WTC11 (cell line): Measurements from ENCODE around the gene KDM2A.

Experiments used
- CTCF ChIP-seq: fragments of 200-600 bp; IDR thresholded peaks from 2 replicates; pipeline ENCODE4 v1.8.0; 2022; ENCODE audit warnings: antibody characterized with exemption
- ELF4 ChIP-seq: sonication (generic); formaldehyde crosslinking; IDR thresholded peaks from 2 replicates; pipeline ENCODE4 v1.8.1; 2022; ENCODE audit warnings: low read depth, mild to moderate bottlenecking, moderate library complexity, missing genetic modification reagents
- RORB ChIP-seq: fragments of 250-450 bp; sonication (Bioruptor Pico); IDR thresholded peaks from 2 replicates; pipeline ENCODE4 v1.9.0; 2021; ENCODE audit warnings: mild to moderate bottlenecking
- TEAD4 ChIP-seq: sonication (generic); formaldehyde crosslinking; IDR thresholded peaks from 2 replicates; pipeline ENCODE4 v1.8.0; 2022; ENCODE audit warnings: mild to moderate bottlenecking, missing genetic modification reagents
- ZNF138 ChIP-seq: sonication (generic); formaldehyde crosslinking; conservative IDR thresholded peaks from 2 replicates; pipeline ENCODE4 v1.8.1; 2022; ENCODE audit warnings: mild to moderate bottlenecking, moderate library complexity, missing genetic modification reagents
- TF ChIP-seq, protein P1 (sequence below): sonication (generic); formaldehyde crosslinking; conservative IDR thresholded peaks from 2 replicates; pipeline ENCODE4 v1.8.1; 2022; ENCODE audit warnings: mild to moderate bottlenecking, missing genetic modification reagents

DNA sequence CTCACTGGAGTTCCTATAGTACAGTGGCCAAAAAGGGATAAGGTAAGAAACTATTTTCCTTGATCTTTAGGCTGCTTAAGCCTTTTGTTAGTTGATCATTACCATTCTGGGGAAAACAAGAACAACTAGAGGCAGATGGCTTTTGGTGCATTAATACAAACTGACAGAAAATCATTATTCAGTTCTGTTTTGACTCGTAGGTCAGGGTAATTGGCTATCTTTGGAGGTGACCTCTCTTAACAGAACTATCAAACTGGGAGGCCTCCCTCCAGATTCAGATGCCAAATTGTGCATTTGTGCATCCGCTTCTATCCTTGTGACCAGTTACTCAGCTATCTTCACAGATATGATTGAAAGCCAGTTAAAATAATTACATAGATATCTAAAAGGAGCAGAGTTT, 124.0 kb downstream of the KDM2A start:
- TF ChIP-seq CTCF (no peak), ZNF138 (CRISPR knock-in tag) (no peak), RORB (CRISPR knock-in tag) (no peak), ELF4 (CRISPR knock-in tag) (no peak), TEAD4 (CRISPR knock-in tag) (no peak)
- TF ChIP-seq, protein P1, sequence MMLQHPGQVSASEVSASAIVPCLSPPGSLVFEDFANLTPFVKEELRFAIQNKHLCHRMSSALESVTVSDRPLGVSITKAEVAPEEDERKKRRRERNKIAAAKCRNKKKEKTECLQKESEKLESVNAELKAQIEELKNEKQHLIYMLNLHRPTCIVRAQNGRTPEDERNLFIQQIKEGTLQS (CRISPR knock-in tag), result no peak
